Middle frontal gyrus (tissue), 1 donor: Measurements from ENCODE around the gene GRIFIN.

Experiments used
- DNase-seq: peaks from one replicate; pipeline ENCODE4 v3.0.0-alpha.2; 2015; ENCODE audit warnings: low spot score; ENCODE audit errors: extremely low spot score

The GRIFIN gene

DNA sequence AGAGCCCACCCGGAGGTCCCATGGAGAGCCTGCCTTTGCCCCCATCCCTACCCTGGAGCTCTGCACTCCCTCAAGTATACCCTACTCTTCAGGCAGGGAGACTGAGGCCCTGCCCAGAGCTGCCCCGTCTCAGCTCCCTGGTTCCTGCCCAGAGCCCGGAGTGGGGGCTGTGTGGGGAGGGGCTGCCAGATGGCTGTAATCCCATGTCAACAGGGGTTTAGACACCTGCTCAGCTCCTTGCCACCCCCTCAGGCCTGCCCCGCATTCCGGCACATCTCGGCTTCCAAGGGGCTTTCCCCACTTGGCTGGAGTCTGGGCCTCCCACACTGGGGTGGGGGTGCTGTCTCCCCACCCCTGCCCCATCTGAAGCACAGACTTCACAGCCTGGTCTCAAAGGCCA, 22.5 kb upstream of the GRIFIN start:
- no peak for DNase-seq

DNA sequence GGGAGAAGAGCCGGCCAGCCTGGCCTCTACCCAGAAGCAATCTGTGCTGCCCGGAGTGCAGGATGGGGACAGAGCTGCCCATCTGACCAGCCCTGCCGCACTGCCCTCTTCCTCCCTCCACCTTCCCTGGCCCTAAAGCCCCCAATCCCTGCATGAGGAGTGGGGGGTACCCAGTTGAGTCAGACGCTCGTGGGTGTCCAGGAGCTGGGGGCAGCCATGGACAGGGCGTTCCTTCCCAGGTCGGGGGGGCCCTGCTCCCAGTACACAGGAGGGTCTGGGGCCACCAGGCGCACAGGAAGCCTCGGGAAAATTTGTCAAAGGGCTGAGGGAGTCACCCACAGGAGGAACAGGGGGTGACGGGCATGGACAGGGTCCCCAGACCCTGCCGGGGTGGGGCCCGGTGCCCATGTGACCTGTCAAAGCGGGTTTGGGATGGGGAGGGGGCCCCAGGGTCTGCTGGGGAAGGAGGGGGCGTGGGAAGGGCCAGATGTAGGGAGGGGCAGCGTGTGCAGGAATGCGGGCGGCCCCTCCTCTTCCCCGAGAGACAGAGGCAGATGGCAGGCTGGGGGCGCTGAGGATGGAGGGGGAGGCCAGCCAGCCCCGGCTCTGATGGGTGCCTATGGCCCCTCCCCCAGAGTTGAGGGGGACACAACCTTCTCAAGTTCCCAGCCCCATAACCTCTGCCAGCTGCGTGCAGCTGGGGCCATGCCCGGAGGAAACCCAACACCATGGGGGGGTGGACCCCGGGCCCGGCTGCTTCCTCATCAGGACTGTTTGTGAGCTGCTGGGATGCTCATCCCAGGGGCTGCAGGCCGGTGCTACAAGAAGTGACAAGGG, 21.5 kb upstream of the GRIFIN start:
- no peak for DNase-seq

- no peak for DNase-seq
Observed at GRCh38 chr7:2497065-2497464, 20.9 kb upstream of the GRIFIN start.

- no peak for DNase-seq
Observed at GRCh38 chr7:2496375-2496774, 20.2 kb upstream of the GRIFIN start.

- DNase-seq: no peak
Observed at GRCh38 chr7:2495418-2496299, 19.5 kb upstream of the GRIFIN start.

GRCh38 chr7:2494191-2495130, 18.3 kb upstream of the GRIFIN start:
- no peak for DNase-seq

DNA sequence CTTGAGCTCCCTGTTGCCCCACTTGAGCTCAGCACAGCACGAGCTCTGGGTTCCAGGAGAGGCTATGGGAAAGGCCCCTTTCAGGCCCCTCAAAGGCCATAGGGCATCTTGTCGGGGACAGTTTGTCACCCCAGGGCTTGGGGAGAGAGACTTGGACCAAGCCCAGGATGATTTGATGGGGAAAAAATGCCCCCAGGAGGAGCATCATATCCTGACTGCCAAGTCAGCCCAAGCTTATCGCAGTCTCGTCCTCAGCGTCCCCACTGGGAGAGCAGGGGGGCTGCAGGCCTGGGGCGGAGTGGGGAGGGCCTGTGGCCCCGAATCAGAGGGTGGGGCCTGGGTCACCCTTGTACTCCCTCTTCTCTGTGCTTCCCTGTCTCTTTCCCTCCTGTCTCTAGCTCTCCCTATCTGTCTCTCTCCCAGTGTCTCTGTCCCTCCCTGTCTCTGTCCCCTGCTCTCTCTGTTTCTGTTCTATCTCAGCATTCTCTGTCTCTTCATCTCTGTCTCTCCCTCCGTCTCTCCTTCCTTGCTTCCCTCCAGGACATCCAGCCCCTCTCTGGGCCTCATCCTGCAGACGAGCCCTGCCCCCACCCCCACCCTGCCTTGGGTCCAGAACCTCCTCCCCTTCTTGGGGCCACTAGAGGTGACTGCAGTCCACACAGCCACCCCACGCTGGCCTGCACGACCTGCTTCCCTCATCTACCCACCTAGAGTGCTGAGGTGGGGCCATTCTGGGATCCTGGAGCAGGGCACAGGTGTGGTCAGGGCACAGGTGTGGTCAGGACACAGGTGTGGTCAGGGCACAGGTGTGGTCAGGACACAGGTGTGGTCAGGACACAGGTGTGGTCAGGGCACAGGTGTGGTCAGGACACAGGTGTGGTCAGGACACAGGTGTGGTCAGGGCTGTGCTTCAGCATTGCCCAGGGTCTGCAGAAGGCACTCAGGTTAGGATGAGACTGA, 17.3 kb upstream of the GRIFIN start:
- DNase-seq: no peak

DNA sequence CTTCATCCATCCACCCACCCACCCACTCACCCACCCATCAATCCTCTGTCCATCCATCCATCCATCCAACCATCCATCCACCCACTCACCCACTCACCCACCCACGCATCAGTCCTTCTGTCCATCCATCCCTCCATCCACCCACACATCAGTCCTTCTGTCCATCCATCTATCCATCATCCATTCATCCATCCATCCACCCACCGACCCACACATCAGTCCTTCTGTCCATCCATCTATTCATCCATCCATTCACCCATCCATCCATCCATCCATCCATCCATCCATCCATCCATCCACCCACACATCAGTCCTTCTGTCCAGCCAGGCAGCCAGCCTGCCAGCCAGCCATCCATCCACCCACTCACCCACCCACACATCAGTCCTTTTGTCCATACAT, 15.8 kb upstream of the GRIFIN start:
- no peak for DNase-seq

DNA sequence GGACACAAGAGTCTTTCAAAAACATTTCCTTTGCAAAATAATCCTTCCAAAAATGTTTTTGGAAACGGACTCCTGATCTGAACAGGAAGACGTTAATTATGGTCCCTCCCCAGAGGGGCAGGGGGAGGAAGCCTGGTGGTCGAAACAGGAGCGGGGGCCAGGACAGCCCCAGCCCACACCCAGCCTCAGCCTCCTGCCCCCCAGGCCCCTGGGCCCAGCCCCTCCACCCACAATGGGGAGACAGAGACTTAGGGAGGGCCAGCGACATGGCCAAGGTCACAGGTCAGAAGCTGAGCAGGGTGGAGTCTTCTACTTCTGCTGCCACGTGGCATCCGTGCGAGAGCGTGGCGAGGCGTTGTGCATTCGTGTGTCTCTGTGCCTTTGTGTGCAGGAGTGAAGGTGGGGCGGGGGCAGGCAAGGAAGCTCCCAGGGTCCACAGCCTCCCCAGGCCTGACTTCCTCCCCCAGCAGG, 14.0 kb upstream of the GRIFIN start:
- DNase-seq: no peak

DNA sequence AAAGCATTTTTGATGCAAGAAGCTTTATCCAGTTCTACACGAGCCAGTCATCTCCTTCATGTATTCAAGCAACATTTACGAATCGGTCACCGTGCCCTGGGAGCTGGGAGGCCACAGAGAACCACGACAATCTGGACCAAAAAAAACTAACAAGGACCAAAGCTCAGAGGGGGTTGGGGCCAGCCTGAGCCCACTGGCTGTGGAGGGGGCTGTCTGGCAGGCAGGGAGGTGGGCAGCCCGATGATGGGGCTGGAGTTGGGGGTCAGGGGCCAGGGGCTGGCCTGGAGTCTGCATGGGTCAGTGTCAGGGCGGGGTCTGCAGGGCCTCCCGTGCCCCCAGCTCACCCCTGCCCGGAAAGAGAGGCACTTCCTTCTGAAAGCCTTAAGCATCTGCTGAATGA, 12.5 kb upstream of the GRIFIN start:
- DNase-seq: no peak

DNA sequence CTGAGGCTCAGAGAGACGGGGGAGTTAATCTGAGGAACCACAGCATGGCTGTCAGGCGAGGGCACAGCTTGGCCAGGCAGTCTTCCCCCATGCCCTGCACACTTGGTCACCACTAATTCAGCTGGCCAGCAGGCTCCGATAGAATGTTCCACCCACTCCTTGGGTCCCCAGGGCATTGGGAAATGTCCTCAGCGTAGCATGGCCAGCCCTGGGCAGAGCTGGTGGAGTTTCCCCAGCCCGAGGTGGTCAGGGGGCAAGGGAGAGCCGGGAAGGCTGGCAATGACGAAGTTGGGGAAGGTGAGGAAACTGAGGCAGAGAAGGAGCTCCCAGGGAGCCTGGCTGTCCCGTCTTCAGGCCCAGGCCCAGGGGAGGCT, 12.1 kb upstream of the GRIFIN start:
- DNase-seq: no peak

DNA sequence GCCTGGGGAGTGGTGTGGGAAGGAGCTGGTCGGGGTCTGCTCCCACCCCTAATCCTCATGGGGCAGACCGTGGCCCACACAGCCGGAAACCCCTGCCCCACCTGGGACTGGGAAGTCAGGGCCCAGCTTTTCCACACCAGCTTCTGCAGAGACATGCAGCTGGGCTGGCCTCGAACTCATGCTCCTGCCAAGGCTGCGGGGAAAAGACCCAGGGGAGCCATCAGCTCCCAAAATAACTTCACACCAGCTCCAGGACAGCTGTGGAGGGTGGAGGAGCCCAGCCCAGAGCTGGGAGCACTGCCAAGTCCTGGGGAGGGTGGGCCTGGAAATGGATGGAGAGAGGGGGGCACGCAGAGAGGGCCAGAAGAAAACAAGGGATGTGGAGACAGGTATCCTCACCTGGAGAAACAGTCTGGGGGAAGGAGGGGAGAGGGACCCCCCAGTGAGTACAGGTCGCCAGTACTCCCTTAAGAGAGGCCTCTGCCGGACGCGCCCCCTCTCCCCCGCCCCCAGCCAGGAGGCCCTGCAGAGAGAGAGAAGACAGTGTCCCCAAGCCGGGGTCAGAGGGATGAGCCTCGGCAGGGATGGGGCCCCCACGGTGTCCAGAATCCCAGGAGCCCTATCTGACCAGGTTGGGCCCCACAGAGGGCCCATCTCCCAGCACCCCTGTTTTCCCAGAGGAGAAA, 11.5 kb upstream of the GRIFIN start:
- DNase-seq: no peak

GRCh38 chr7:2484868-2485267, 8.7 kb upstream of the GRIFIN start:
- no peak for DNase-seq

GRCh38 chr7:2483494-2483893, 7.3 kb upstream of the GRIFIN start:
- no peak for DNase-seq

DNA sequence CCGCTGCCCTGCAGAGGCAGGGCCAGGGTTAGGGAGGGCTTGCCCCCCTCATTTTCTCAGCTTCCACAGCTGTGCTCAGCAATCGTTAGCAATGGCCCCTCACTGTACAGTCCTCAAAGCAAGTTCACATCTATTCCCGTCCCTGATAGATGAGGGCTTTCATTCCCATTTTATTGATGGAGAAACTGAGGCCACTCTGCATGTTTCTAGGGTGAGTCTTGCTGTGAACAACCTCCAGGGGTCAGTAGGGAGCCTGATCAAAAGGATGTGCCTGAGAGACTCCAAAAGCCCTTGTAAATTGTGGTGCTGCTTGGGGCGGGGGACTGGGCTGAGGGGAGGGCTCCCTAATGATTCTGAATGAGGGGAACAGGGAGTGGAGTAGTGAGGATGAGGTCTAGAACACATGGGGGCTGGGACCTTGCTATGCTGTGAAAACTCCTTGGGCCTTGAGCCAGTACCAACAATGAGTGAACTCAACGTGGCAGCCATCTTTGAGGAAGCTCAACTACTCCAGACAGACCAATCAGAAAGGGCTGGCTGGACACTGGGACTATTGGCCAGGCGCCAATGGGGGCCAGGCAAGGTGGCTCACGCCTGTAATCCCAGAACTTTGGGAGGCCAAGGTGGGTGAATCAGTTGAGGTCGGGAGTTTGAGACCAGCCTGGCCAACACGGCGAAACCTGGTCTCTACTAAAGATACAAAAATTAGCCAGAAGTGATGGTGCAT, 6.7 kb upstream of the GRIFIN start:
- DNase-seq: no peak

DNA sequence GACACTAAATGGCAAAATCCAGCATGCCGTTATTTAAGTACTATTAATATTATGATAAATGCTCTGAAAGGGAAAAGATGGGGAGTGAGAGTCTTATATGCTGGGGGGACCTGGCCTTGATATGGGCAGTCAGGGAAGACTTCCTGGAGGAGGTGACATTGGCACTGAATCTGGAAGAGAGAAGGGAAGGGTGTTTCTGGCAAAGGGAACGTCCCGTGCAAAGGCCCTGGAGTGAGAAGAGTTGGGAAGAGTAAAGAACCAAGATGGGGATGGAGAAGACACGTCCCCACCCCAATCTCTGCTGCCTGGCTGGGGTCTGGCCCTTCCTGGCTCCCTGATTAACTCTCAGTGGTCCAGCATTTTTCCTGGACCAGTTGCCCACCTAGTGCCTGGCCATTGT, 5.0 kb upstream of the GRIFIN start:
- no peak for DNase-seq

DNA sequence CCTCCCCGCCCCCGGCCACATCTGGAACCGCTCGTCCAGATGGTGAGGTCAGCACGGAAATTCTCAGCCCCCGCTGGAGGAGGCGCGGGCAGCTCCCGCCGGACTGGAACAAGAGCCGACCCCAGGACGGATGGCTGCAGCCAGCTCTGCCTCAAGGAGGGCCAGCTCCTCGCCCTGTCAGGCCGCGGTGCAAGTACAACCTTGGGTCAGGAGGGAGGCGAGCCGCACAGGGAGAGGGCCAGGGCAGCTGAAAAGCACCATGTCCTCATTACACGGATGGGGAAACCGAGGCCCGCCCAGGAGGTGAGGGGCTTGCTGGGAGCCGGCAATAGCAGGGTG, 3.8 kb upstream of the GRIFIN start:
- DNase-seq: no peak

DNA sequence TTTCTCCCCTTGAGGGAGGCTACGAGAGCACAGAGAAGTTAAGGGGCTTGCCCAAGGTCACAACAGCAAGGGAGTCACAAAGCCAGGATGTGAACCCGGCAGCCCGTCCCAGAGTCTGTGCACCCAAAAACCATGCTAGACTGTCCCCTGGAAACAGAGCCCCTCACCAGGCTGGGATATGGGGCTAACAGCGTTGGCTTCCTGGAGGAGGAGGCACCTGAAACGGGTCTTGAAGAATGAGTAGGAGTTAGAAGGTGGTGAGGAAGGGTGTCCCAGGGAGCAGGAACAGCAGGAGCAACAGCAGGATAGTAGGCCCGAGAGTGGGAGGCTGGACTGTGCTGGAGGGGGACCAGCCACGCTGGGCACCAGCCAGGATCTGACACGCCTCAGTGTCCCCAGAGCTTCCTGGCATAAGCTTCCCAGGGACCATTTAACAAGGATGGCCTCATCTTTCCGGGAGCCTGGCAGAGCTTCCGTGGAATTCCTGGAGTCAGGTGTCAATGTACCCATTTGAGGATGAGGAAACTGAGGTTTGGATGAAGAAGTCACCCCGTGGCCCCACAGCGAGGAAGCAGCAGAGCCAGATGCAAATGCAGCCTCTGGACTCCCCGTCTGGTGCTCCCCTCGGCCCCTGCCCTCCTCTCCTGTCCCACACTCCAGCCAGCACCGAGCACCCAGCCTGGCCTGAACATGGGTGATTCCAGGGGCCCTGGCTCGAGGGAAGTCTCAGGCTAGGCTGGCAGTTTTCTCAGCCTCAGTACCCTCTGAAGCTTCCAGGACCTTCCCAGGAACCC, 3.3 kb upstream of the GRIFIN start:
- no peak for DNase-seq
